Left renal pelvis (tissue), 4 donors: Measurements from ENCODE around the gene RRP8. TPM values are rescaled to one million over a fixed set of nuclear protein-coding genes. Genes with fewer than 3 reads are reported as not detected.

Source experiments
- DNase-seq, 4 donors: peaks; one replicate each; pipeline ENCODE4 v3.0.0-alpha.2; 2013; ENCODE audit warnings: low read depth in 4 of 4, low spot score in 3 of 4
- polyA plus RNA-seq, 4 donors: library from polyadenylated mRNA; unstranded; fragments of 120-200 nt; gene quantifications; one replicate each; pipeline ENCODE4 v1.2.1, GENCODE V29; 2013; ENCODE audit not compliant: insufficient read length in 4 of 4

Gene RRP8
- 10 to 100 TPM; 19.2 to 24.9 (median 19.9) TPM for polyA plus RNA-seq

GRCh38 chr11:6603287-6604080 lies at the start of gene RRP8, which contains the start of gene ILK:
Gene RRP8 (minus strand): TSS chr11:6603616. CDS start chr11:6603502, 114 bp downstream.
Gene ILK (plus strand): TSS chr11:6603774. CDS start chr11:6604272, 498 bp downstream.
- DNase-seq = peak in 3 of 4 donors; percentile 75 to 84 (median 82)

GRCh38 chr11:6653097-6653496 lies 49.7 kb upstream of the RRP8 start:
- no peak for DNase-seq

DNA sequence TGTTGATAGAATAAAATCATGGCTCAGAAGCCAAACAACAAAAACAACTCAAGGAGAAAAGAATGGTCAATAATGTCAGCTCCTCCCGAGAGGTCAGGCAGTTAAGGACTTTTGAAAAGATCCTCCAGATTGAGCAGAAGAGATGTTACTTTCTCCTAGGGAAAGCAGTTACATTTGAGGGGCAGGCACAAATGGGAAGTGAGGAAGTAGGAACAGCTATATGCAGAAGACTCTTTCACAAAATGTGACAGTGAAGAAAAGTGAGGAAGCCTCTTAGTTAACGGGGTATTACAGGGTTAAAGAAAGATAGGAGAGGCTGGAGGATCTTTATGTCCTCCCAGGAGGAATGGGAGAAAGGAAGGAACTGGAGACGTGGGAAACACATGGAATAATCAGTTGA lies 48.8 kb upstream of the RRP8 start:
- no peak for DNase-seq

- no peak for DNase-seq
These were observed 47.6 kb upstream of the RRP8 start for GRCh38 chr11:6650980-6651379.

DNA sequence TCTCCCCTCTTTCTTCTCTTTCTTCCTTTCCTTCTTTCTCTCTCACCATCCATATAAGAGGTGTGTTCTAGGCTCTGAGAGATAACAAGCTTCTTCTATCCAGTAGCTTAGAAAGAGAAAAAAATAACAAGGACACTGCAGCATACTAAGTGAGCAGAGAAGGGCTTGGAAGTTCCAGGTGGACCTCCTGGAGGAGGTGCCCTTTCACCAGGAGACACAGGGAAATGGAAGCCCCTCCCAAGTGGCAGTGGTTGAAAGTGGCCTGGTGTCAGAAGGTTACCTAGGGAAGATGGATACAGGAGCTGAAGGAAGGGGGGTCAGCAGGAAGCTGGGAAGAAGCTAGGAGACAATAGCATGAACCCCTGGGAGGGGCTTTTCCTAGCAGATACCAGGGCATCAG lies 46.7 kb upstream of the RRP8 start:
- no peak for DNase-seq

DNA sequence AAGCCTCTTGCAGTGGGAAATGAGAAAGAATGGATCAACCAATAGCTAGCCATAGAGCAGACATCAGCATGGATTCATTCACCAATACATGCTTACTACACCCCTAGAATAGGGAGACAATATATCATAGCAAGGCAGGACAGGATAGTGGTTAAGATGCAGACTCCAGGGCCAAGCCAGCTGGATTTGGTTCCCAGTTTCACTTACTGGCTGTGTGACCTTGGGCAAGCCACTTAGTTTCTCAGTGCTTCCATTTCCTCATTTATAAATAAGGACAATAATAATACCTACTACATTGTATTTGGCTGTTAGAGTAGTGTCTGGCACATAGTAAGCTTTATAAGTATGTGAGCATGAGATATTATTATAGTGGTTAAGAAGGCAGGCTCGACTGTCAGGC lies 45.1 kb upstream of the RRP8 start:
- DNase-seq = no peak

DNA sequence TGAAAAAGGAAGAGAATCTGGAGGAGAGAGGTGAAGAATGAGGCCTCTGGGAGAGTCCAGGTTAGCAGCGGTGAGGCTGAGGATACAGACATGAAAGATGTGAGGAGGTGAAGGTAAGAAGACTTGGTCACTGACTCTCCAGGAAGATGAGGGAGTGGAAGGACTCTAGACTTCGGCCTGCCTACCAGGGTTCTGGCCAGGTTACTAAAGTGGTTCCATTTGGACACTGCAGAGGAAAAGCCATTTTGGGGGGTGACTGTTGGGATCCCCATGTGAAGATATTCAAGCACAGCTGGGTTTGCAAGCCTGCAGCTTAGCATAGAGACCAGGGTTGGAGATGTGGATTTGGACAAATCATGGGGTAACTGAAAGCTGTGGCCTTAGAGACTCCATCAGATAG lies 44.4 kb upstream of the RRP8 start:
- no peak for DNase-seq

- no peak for DNase-seq
These were observed 43.7 kb upstream of the RRP8 start for GRCh38 chr11:6646918-6647679.

DNA sequence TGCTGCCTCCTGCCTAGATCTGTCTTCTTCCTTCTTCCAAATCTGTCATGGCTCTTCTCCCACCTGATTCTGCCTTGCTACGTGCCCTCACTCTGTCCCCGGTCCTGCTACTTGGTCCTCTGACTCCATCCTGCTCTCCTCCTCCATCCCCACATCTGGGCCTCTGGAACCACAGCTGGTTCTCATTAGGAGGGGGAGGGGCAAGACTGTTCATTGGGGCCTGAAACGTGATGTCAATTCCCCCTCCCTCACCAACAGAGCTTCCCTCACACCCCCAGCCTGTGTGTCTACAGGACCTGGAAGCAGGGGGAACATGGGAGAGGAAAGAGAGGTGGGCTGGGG lies 43.1 kb upstream of the RRP8 start:
- DNase-seq = no peak

DNA sequence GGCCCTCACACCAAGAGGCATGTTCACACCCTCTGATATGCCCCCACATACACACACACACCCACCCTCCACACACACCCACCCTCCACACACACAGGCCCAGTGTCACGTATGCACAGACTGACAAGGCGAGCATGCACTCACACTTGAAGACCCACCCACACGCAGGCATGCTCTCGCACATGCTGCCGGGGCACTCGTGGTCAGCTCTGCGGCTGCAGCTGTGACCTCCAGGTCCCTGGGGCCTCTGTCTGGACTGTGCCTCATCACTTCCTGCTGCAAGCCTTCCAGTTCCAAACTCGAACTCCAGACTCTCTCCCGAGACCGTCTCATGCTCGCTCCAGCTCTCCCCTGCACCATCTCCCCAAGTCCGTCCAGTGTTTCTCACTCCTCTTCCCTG lies 42.7 kb upstream of the RRP8 start:
- DNase-seq = no peak

DNA sequence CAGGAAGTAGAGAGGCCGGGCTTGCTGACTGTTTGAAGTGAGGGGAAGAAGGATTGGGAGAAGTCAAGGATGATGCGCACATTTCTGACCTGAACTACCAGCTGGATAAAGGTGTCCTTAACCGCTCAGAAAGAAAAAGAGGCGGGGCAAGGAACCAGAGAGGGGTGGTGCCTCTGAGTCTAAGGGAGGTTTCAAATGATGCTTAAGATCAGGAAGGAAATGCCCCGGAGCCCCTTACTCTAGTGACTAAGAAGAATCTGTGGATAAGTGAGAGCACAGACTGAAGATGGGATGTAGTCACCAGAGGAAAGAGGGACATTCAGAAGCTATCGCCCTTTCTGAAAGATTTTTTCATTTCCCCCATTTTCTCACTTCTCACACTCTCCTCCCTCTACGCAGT lies 39.5 kb upstream of the RRP8 start:
- no peak for DNase-seq

GRCh38 chr11:6640985-6641701 lies 37.7 kb upstream of the RRP8 start:
- DNase-seq = no peak

GRCh38 chr11:6640036-6640984 lies 36.9 kb upstream of the RRP8 start:
- DNase-seq = no peak

DNA sequence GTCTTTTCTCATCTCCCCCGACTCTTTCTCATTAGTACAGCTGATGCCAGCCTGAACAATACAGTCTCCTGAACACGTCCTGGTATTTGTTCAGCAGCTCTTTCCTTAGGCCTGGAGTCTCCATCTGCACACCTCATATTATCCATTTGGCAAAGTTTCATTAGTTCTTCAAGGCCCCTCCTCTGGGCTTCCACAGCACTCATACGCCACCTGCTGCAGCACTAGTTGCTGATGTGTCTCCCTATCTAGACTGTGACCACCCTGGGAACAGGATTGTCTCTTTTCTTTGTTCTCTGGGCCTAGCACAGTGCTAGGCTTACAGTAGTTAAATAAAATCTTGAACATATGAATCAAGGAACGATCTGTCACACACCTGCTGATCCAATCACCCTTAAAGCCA lies 35.0 kb upstream of the RRP8 start:
- no peak for DNase-seq

- DNase-seq = no peak
These were observed 34.5 kb upstream of the RRP8 start for GRCh38 chr11:6637871-6638270.

- DNase-seq = no peak
These were observed 33.1 kb upstream of the RRP8 start for GRCh38 chr11:6636480-6636879.

DNA sequence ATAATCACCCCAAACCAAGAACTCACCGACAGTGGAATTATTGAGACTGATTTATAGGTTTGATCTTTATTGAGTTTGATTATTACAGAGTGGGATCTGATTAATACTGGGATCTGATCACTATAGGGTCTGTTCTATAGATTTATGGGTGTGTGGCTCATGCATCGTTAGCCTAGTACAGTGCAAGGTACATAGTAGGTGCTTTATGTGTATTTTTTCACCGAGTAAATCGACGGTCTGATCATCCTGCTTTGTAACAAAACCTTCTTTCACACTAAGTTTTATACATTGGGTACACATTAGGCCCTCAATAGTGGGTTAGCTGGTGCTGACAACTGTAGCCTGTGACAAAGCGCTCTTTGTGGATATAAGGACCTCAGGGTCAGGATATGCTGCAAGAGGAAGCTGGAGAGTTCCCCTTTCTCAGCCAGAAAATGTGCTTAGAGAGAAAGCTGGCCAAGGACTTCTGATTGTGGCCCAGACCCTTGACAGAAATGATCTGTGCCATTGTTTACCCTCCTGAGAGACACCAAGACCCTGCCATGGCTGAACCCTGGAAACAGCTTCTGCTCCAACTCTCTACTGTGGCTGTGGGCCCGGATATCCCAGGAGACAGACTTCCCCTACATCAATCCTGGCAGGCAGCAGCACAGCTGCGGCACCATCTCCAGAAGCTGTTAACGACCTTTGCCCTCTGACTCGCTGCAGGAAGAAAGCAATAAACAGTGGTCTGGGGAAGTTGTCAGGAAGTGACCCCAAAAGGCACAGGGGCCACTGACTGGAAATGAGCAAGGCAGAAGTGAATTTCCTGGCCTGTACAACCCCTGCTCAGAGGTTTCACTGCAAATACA lies 31.9 kb upstream of the RRP8 start:
- DNase-seq = no peak

DNA sequence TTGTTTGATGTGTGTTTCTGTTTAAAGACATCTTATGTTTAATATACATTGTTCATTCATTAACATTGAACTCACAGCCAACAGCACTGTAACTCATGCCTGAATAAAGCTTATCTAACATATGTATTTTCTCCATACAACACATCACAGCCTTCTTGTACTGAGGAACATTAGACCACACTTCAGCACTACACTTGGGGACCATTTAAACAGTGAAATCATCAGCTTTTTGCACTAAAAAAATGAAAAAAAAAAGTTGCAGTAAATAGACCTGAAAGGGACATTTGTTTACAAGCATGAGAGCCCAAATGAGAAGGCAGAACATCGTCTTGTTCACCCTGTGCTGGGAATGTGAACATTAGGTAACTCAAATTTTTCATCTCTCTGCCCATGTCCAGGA lies 31.1 kb upstream of the RRP8 start:
- DNase-seq = no peak
